ENCODE data around the gene EN1.

The EN1 gene

GRCh38 chr2:118841828-118842461, 5.5 kb downstream of the EN1 start:
- Mint-ChIP-seq H3K4me1 (ENCODE audit: low read depth) (no peaks in the 10 kb centered on the region), H3K9me3 (no peaks in the 10 kb centered on the region), H3K36me3 (ENCODE audit: low read depth) (no peaks in the 10 kb centered on the region), H3K4me3 (peak overlapping the region; percentile 18), H3K27me3 (ENCODE audit: low read depth) (peaks cover 80% of the 10 kb centered on the region), H3K27ac (no peak overlapping the region)
- DNase-seq (ENCODE audit: low spot score): no peak

- H3K9me3 Mint-ChIP-seq: no peaks in the 10 kb centered on the region
- no peak for DNase-seq (ENCODE audit: low spot score)
- no peaks in the 10 kb centered on the region for H3K4me1 Mint-ChIP-seq (ENCODE audit: low read depth)
- peaks cover 85% of the 10 kb centered on the region for H3K27me3 Mint-ChIP-seq (ENCODE audit: low read depth)
- H3K36me3 Mint-ChIP-seq (ENCODE audit: low read depth): no peaks in the 10 kb centered on the region
- no peak overlapping the region for H3K27ac Mint-ChIP-seq
- H3K4me3 Mint-ChIP-seq: no peak overlapping the region
Measured at GRCh38 chr2:118841450-118841827, 6.0 kb downstream of the EN1 start.

GRCh38 chr2:118838741-118839455, 8.6 kb downstream of the EN1 start:
- Mint-ChIP-seq H3K4me3 (no peak overlapping the region), H3K4me1 (ENCODE audit: low read depth) (no peaks in the 10 kb centered on the region), H3K36me3 (ENCODE audit: low read depth) (no peaks in the 10 kb centered on the region), H3K27ac (no peak overlapping the region), H3K9me3 (no peaks in the 10 kb centered on the region), H3K27me3 (ENCODE audit: low read depth) (peaks cover 83% of the 10 kb centered on the region)
- no peak for DNase-seq (ENCODE audit: low spot score)

- DNase-seq (ENCODE audit: low spot score): no peak
- Mint-ChIP-seq H3K36me3 (ENCODE audit: low read depth) (no peaks in the 10 kb centered on the region), H3K4me3 (no peak overlapping the region), H3K4me1 (ENCODE audit: low read depth) (no peaks in the 10 kb centered on the region), H3K27me3 (ENCODE audit: low read depth) (peaks cover 90% of the 10 kb centered on the region), H3K9me3 (no peaks in the 10 kb centered on the region), H3K27ac (no peak overlapping the region)
Measured at GRCh38 chr2:118837621-118838020, 9.8 kb downstream of the EN1 start.

- Mint-ChIP-seq H3K27ac (no peak overlapping the region), H3K4me3 (no peak overlapping the region)
Measured at GRCh38 chr2:118837067-118837466, 10.4 kb downstream of the EN1 start.

GRCh38 chr2:118836411-118836930, 11.0 kb downstream of the EN1 start:
- DNase-seq (ENCODE audit: low spot score): no peak
- H3K36me3 Mint-ChIP-seq (ENCODE audit: low read depth): no peaks in the 10 kb centered on the region
- H3K9me3 Mint-ChIP-seq: no peaks in the 10 kb centered on the region
- peaks cover 93% of the 10 kb centered on the region for H3K27me3 Mint-ChIP-seq (ENCODE audit: low read depth)
- H3K4me1 Mint-ChIP-seq (ENCODE audit: low read depth): no peaks in the 10 kb centered on the region
- H3K27ac Mint-ChIP-seq: no peak overlapping the region
- no peak overlapping the region for H3K4me3 Mint-ChIP-seq

More at GRCh38 chr2:118837067-118837466, 10.4 kb downstream of the EN1 start:
- DNase-seq (ENCODE audit: low spot score): no peak
- Mint-ChIP-seq H3K27me3 (ENCODE audit: low read depth) (peaks cover 91% of the 10 kb centered on the region), H3K9me3 (no peaks in the 10 kb centered on the region), H3K4me1 (ENCODE audit: low read depth) (no peaks in the 10 kb centered on the region), H3K36me3 (ENCODE audit: low read depth) (no peaks in the 10 kb centered on the region)

GRCh38 chr2:118835746-118836410, 11.6 kb downstream of the EN1 start:
- H3K36me3 Mint-ChIP-seq (ENCODE audit: low read depth): no peaks in the 10 kb centered on the region
- H3K27ac Mint-ChIP-seq: no peak overlapping the region
- no peaks in the 10 kb centered on the region for H3K9me3 Mint-ChIP-seq
- H3K27me3 Mint-ChIP-seq (ENCODE audit: low read depth): peaks cover 92% of the 10 kb centered on the region
- no peaks in the 10 kb centered on the region for H3K4me1 Mint-ChIP-seq (ENCODE audit: low read depth)
- no peak overlapping the region for H3K4me3 Mint-ChIP-seq
- DNase-seq (ENCODE audit: low spot score): no peak

GRCh38 chr2:118834901-118835745, 12.3 kb downstream of the EN1 start:
- Mint-ChIP-seq H3K4me1 (ENCODE audit: low read depth) (no peaks in the 10 kb centered on the region), H3K4me3 (no peak overlapping the region), H3K9me3 (no peaks in the 10 kb centered on the region), H3K36me3 (ENCODE audit: low read depth) (no peaks in the 10 kb centered on the region), H3K27ac (no peak overlapping the region), H3K27me3 (ENCODE audit: low read depth) (peaks cover 90% of the 10 kb centered on the region)
- no peak for DNase-seq (ENCODE audit: low spot score)

GRCh38 chr2:118834440-118834810, 13.0 kb downstream of the EN1 start:
- Mint-ChIP-seq H3K27me3 (ENCODE audit: low read depth) (peaks cover 88% of the 10 kb centered on the region), H3K4me3 (no peak overlapping the region), H3K36me3 (ENCODE audit: low read depth) (no peaks in the 10 kb centered on the region), H3K9me3 (no peaks in the 10 kb centered on the region), H3K27ac (no peak overlapping the region), H3K4me1 (ENCODE audit: low read depth) (no peaks in the 10 kb centered on the region)
- no peak for DNase-seq (ENCODE audit: low spot score)

GRCh38 chr2:118833716-118834439, 13.6 kb downstream of the EN1 start:
- Mint-ChIP-seq H3K27me3 (ENCODE audit: low read depth) (peaks cover 82% of the 10 kb centered on the region), H3K36me3 (ENCODE audit: low read depth) (no peaks in the 10 kb centered on the region), H3K27ac (no peak overlapping the region), H3K9me3 (no peaks in the 10 kb centered on the region), H3K4me3 (no peak overlapping the region), H3K4me1 (ENCODE audit: low read depth) (no peaks in the 10 kb centered on the region)
- DNase-seq (ENCODE audit: low spot score): no peak

GRCh38 chr2:118832791-118833715, 14.4 kb downstream of the EN1 start:
- Mint-ChIP-seq H3K9me3 (no peaks in the 10 kb centered on the region), H3K4me1 (ENCODE audit: low read depth) (no peaks in the 10 kb centered on the region), H3K36me3 (ENCODE audit: low read depth) (no peaks in the 10 kb centered on the region), H3K27me3 (ENCODE audit: low read depth) (peaks cover 75% of the 10 kb centered on the region), H3K4me3 (no peak overlapping the region), H3K27ac (no peak overlapping the region)
- no peak for DNase-seq (ENCODE audit: low spot score)

GRCh38 chr2:118832071-118832790, 15.2 kb downstream of the EN1 start:
- Mint-ChIP-seq H3K36me3 (ENCODE audit: low read depth) (no peaks in the 10 kb centered on the region), H3K9me3 (no peaks in the 10 kb centered on the region), H3K4me3 (no peak overlapping the region), H3K27me3 (ENCODE audit: low read depth) (peaks cover 69% of the 10 kb centered on the region), H3K27ac (no peak overlapping the region), H3K4me1 (ENCODE audit: low read depth) (no peaks in the 10 kb centered on the region)
- no peak for DNase-seq (ENCODE audit: low spot score)

Measured in T-helper 2 cell treated with Interferon-gamma antibody and Interleukin-4, amounts not matched to agents 5 μg/mL and 100 μg/mL, for 36 hours (primary cell).